ENCODE results near the gene YTHDC1. TPM values are rescaled to one million over a fixed set of nuclear protein-coding genes. Genes with fewer than 3 reads are reported as not detected.
"Not testable (repeated sequence)": the region's sequence is repeated elsewhere in the genome, so short reads cannot be mapped to it uniquely, and the experiment has no call there.

The YTHDC1 gene
- 10 to 100 TPM; 86.0 to 91.7 TPM for total RNA-seq

GRCh38 chr4:68349649-68350360 lies at the start of gene YTHDC1:
Gene YTHDC1, minus strand, starts transcription at chr4:68350090. Its CDS starts 337 bp downstream, at chr4:68349753.
- no peaks in the 10 kb centered on the region for H3K9me3 Mint-ChIP-seq
- H3K27me3 Mint-ChIP-seq, result peaks cover 3 to 4% of the 10 kb centered on the region in 2 donors
- H3K27ac Mint-ChIP-seq, result peak within 1 kb of the TSS; percentile 98
- H3K4me1 Mint-ChIP-seq (ENCODE audit: low read depth in 2 of 2), result peaks cover 26 to 33% of the 10 kb centered on the region in 2 donors
- H3K36me3 Mint-ChIP-seq, result peaks cover 18% of the 10 kb centered on the region
- DNase-seq (ENCODE audit: low spot score) (peak; percentile 95), ATAC-seq (peak; percentile 98 to 99)
- peak within 1 kb of the TSS; percentile 97 for H3K4me3 Mint-ChIP-seq

- Mint-ChIP-seq H3K27ac (no peak overlapping the region), H3K27me3 (peaks cover 6 to 24% of the 10 kb centered on the region in 2 donors), H3K4me3 (no peak overlapping the region), H3K9me3 (no peaks in the 10 kb centered on the region), H3K4me1 (ENCODE audit: low read depth in 2 of 2) (no peaks in the 10 kb centered on the region), H3K36me3 (no peaks in the 10 kb centered on the region)
- ATAC-seq (no peak), DNase-seq (ENCODE audit: low spot score) (no peak)
Observed at GRCh38 chr4:68399306-68399705, 49.4 kb upstream of the YTHDC1 start.

- Mint-ChIP-seq H3K4me3 (no peak overlapping the region), H3K9me3 (no peaks in the 10 kb centered on the region), H3K4me1 (ENCODE audit: low read depth in 2 of 2) (no peaks in the 10 kb centered on the region), H3K27ac (no peak overlapping the region), H3K27me3 (peaks cover 6 to 28% of the 10 kb centered on the region in 2 donors), H3K36me3 (no peaks in the 10 kb centered on the region)
- ATAC-seq (no peak), DNase-seq (ENCODE audit: low spot score) (no peak)
Observed at GRCh38 chr4:68396756-68397155, 46.9 kb upstream of the YTHDC1 start.

GRCh38 chr4:68391436-68391835 lies 41.5 kb upstream of the YTHDC1 start:
- Mint-ChIP-seq H3K4me1 (ENCODE audit: low read depth in 2 of 2) (no peaks in the 10 kb centered on the region), H3K4me3 (no peak overlapping the region), H3K27me3 (peaks cover 17 to 42% of the 10 kb centered on the region in 2 donors), H3K27ac (no peak overlapping the region), H3K9me3 (no peaks in the 10 kb centered on the region), H3K36me3 (no peaks in the 10 kb centered on the region)
- DNase-seq (ENCODE audit: low spot score) (no peak), ATAC-seq (no peak)

GRCh38 chr4:68390205-68390935 lies 40.5 kb upstream of the YTHDC1 start:
- DNase-seq (ENCODE audit: low spot score), result no peak
- no peaks in the 10 kb centered on the region for H3K9me3 Mint-ChIP-seq
- no peak for ATAC-seq
- peaks cover 23 to 45% of the 10 kb centered on the region in 2 donors for H3K27me3 Mint-ChIP-seq
- H3K4me3 Mint-ChIP-seq, result no peak overlapping the region
- no peaks in the 10 kb centered on the region for H3K36me3 Mint-ChIP-seq
- no peaks in the 10 kb centered on the region for H3K4me1 Mint-ChIP-seq (ENCODE audit: low read depth in 2 of 2)
- no peak overlapping the region for H3K27ac Mint-ChIP-seq

- H3K36me3 Mint-ChIP-seq; ATAC-seq; DNase-seq (ENCODE audit: low spot score); H3K27ac Mint-ChIP-seq; H3K4me3 Mint-ChIP-seq; H3K4me1 Mint-ChIP-seq (ENCODE audit: low read depth in 2 of 2); H3K9me3 Mint-ChIP-seq: not testable (repeated sequence)
- peaks cover 27 to 48% of the 10 kb centered on the region in 2 donors for H3K27me3 Mint-ChIP-seq
Observed at GRCh38 chr4:68389386-68389913, 39.6 kb upstream of the YTHDC1 start.

GRCh38 chr4:68388347-68388865 lies 38.5 kb upstream of the YTHDC1 start:
- peaks cover 32 to 51% of the 10 kb centered on the region in 2 donors for H3K27me3 Mint-ChIP-seq
- H3K27ac Mint-ChIP-seq, result no peak overlapping the region
- no peak for ATAC-seq
- H3K4me1 Mint-ChIP-seq (ENCODE audit: low read depth in 2 of 2), result no peaks in the 10 kb centered on the region
- H3K36me3 Mint-ChIP-seq, result no peaks in the 10 kb centered on the region
- H3K4me3 Mint-ChIP-seq, result no peak overlapping the region
- no peak for DNase-seq (ENCODE audit: low spot score)
- H3K9me3 Mint-ChIP-seq, result no peaks in the 10 kb centered on the region

GRCh38 chr4:68385267-68385666 lies 35.4 kb upstream of the YTHDC1 start:
- Mint-ChIP-seq H3K4me3 (no peak overlapping the region), H3K4me1 (ENCODE audit: low read depth in 2 of 2) (no peaks in the 10 kb centered on the region), H3K9me3 (no peaks in the 10 kb centered on the region), H3K27me3 (peaks cover 27 to 46% of the 10 kb centered on the region in 2 donors), H3K27ac (no peak overlapping the region), H3K36me3 (no peaks in the 10 kb centered on the region)
- DNase-seq (ENCODE audit: low spot score) (no peak), ATAC-seq (no peak)

GRCh38 chr4:68383115-68383514 lies 33.2 kb upstream of the YTHDC1 start:
- no peak for DNase-seq (ENCODE audit: low spot score)
- Mint-ChIP-seq H3K4me1 (ENCODE audit: low read depth in 2 of 2) (no peaks in the 10 kb centered on the region), H3K27me3 (peaks cover 28 to 42% of the 10 kb centered on the region in 2 donors)

GRCh38 chr4:68378226-68378625 lies 28.3 kb upstream of the YTHDC1 start:
- Mint-ChIP-seq H3K4me3 (no peak overlapping the region), H3K27ac (no peak overlapping the region), H3K27me3 (peaks cover 17 to 33% of the 10 kb centered on the region in 2 donors), H3K36me3 (no peaks in the 10 kb centered on the region), H3K9me3 (no peaks in the 10 kb centered on the region), H3K4me1 (ENCODE audit: low read depth in 2 of 2) (peaks cover 8 to 12% of the 10 kb centered on the region in 2 donors)
- DNase-seq (ENCODE audit: low spot score), result no peak
- no peak for ATAC-seq

More at GRCh38 chr4:68383115-68383514, 33.2 kb upstream of the YTHDC1 start:
- Mint-ChIP-seq H3K4me3 (no peak overlapping the region), H3K27ac (no peak overlapping the region), H3K36me3 (no peaks in the 10 kb centered on the region), H3K9me3 (no peaks in the 10 kb centered on the region)
- ATAC-seq, result no peak

- Mint-ChIP-seq H3K9me3 (no peaks in the 10 kb centered on the region), H3K27me3 (peaks cover 17 to 33% of the 10 kb centered on the region in 2 donors), H3K4me3 (peak overlapping the region; percentile 46), H3K4me1 (ENCODE audit: low read depth in 2 of 2) (peaks cover 9 to 12% of the 10 kb centered on the region in 2 donors), H3K27ac (no peak overlapping the region), H3K36me3 (no peaks in the 10 kb centered on the region)
- DNase-seq (ENCODE audit: low spot score) (no peak), ATAC-seq (peak; percentile 63 to 71)
Observed at GRCh38 chr4:68375667-68376559, 26.0 kb upstream of the YTHDC1 start.

GRCh38 chr4:68373513-68373912 lies 23.6 kb upstream of the YTHDC1 start:
- DNase-seq (ENCODE audit: low spot score) (peak; percentile 66), ATAC-seq (peak; percentile 90 to 91)
- H3K27ac Mint-ChIP-seq, result peak overlapping the region in 1 of 2 donors; percentile 15
- H3K27me3 Mint-ChIP-seq, result peaks cover 11 to 24% of the 10 kb centered on the region in 2 donors
- H3K4me3 Mint-ChIP-seq, result peak overlapping the region; percentile 61
- H3K4me1 Mint-ChIP-seq (ENCODE audit: low read depth in 2 of 2), result peaks cover 9 to 14% of the 10 kb centered on the region in 2 donors
- no peaks in the 10 kb centered on the region for H3K36me3 Mint-ChIP-seq
- H3K9me3 Mint-ChIP-seq, result no peaks in the 10 kb centered on the region

GRCh38 chr4:68372588-68372987 lies 22.7 kb upstream of the YTHDC1 start:
- no peak for ATAC-seq
- no peaks in the 10 kb centered on the region for H3K9me3 Mint-ChIP-seq
- no peak overlapping the region for H3K4me3 Mint-ChIP-seq
- H3K27me3 Mint-ChIP-seq, result peaks cover 9 to 16% of the 10 kb centered on the region in 2 donors
- no peak overlapping the region for H3K27ac Mint-ChIP-seq
- peaks cover 9 to 14% of the 10 kb centered on the region in 2 donors for H3K4me1 Mint-ChIP-seq (ENCODE audit: low read depth in 2 of 2)
- no peaks in the 10 kb centered on the region for H3K36me3 Mint-ChIP-seq
- no peak for DNase-seq (ENCODE audit: low spot score)

Data from natural killer cell treated with Interleukin-12 subunit alpha and Interleukin-12 subunit beta and Interleukin-15 and Interleukin-18, amount 100 ng/mL, for 72 hours (primary cell).